Measurements from ENCODE around the gene VAPA. TPM values are rescaled to one million over a fixed set of nuclear protein-coding genes. Genes with fewer than 3 reads are reported as not detected.

VAPA gene
- total and polyA plus RNA-seq, 10 of the 15 experiments (the other 5 are each of a cell fraction or from before 2014, with no cell fraction given), result 70.9 to 252 (median 166) TPM

GRCh38 chr18:10002280-10002679 is 88.5 kb downstream of the VAPA start:
- WGBS (ENCODE audit: insufficient coverage, insufficient replicate concordance, low lambda C conversion rate, missing lambda C conversion rate), result 22% methylated on average over 3 of the region's 3 CpGs
- ATAC-seq, result no peak
- H3K27me3 ChIP-seq (replicated peaks in 1 of 2; ENCODE audit: control insufficient read depth in 2 of 2, insufficient read depth in 2 of 2, low read length in 1 of 2), result peaks cover 0 to 2% of the 10 kb centered on the region in 2 experiments; a peak in 1 of 4 replicates
- H3K4me1 ChIP-seq (ENCODE audit: control insufficient read depth, insufficient read depth, low read length), result no peaks in the 10 kb centered on the region
- intact Hi-C loops (cut with micrococcal nuclease; ENCODE audit: unreplicated experiment), result no loop called here
- no peak overlapping the region for H3K9ac ChIP-seq (ENCODE audit: control insufficient read depth, insufficient read depth, low read length)
- H3K79me2 ChIP-seq (ENCODE audit: control insufficient read depth, insufficient read depth, low read length), result no peaks in the 10 kb centered on the region
- no peak for FAIRE-seq
- ChIA-PET POLR2A (no interaction called here), SMC1A (ENCODE audit: uncharacterized antibody, unreplicated experiment) (no interaction called here), RAD21 (ENCODE audit: unreplicated experiment) (no interaction called here), CTCF (no interaction called here)
- H4K20me1 ChIP-seq (ENCODE audit: control insufficient read depth, insufficient read depth), result no peaks in the 10 kb centered on the region
- DNase-seq (ENCODE audit: low read depth, low spot score), result no peak
- in situ Hi-C loops (cut with MboI), result no loop called here
- TF ChIP-seq FOXK2 (IDR thresholded peaks at IDR 0.05), result no peak
- TF ChIP-seq SIX5 (IDR thresholded peaks at IDR 0.05; ENCODE audit: low read depth, low read length, severe bottlenecking), result no peak
- no peak for TF ChIP-seq RCOR1 (conservative IDR thresholded peaks at IDR 0.05; ENCODE audit: low read depth, low read length)
- TF ChIP-seq FOS (IDR thresholded peaks at IDR 0.05; ENCODE audit: borderline replicate concordance, extremely low read depth, insufficient read length), result no peak
- no peak for TF ChIP-seq SMARCA5 (IDR thresholded peaks at IDR 0.05)
- no peak for TF ChIP-seq ETV6 (conservative IDR thresholded peaks at IDR 0.05 in 1 of 2, IDR thresholded peaks at IDR 0.05 in 1 of 2; ENCODE audit: borderline replicate concordance in 1 of 2, low read depth in 1 of 2)
- no peak for TF ChIP-seq TAF1 (IDR thresholded peaks at IDR 0.05; ENCODE audit: borderline replicate concordance, low read depth, low read length)
- no peak for TF ChIP-seq BMI1 (IDR thresholded peaks at IDR 0.05; ENCODE audit: borderline replicate concordance)
- no peak for TF ChIP-seq SMC3 (IDR thresholded peaks at IDR 0.05; ENCODE audit: borderline replicate concordance, low read length)
- no peak for TF ChIP-seq EZH2 (IDR thresholded peaks at IDR 0.05; ENCODE audit: borderline replicate concordance, control insufficient read depth, low read depth, low read length)
- TF ChIP-seq MLLT1 (IDR thresholded peaks at IDR 0.05), result no peak
- no peak for TF ChIP-seq CREB1 (IDR thresholded peaks at IDR 0.05; ENCODE audit: low read depth)
- TF ChIP-seq E2F8 (IDR thresholded peaks at IDR 0.05; ENCODE audit: low read depth, partially characterized antibody), result no peak
- no peak for TF ChIP-seq RAD21 (IDR thresholded peaks at IDR 0.05; ENCODE audit: insufficient read depth, low read depth, low read length)
- H3K9me3 ChIP-seq (replicated peaks; ENCODE audit: control insufficient read depth, insufficient read depth, low read length), result peaks cover 2% of the 10 kb centered on the region; the same call in 2 of the 3 replicates
- H3K36me3 ChIP-seq (ENCODE audit: control insufficient read depth in 2 of 2, insufficient read depth in 2 of 2, low read length in 1 of 2), result no peaks in the 10 kb centered on the region
- no TSS peak for BruUV-seq (replicated peaks)
- H3K4me3 ChIP-seq, result no peak overlapping the region
- no peak overlapping the region for H2AFZ ChIP-seq (ENCODE audit: control insufficient read depth, low read depth, low read length)
- H3K4me2 ChIP-seq (ENCODE audit: control insufficient read depth, insufficient read depth), result no peak overlapping the region
- H3K27ac ChIP-seq (ENCODE audit: control insufficient read depth, insufficient read depth), result no peak overlapping the region

Measured in GM12878 (cell line).